HEK293 (cell line): Measurements from ENCODE around the gene JPH2.

ENCODE experiments used
- CTCF ChIA-PET: fragments of 350-600 bp; formaldehyde crosslinking; extraction: SDS; loops from one replicate; lab custom pipeline; 2021; ENCODE audit warnings: antibody characterized with exemption; lab: Yijun Ruan, JAX
- POLR2A ChIA-PET: fragments of 300-600 bp; formaldehyde crosslinking; extraction: SDS; loops from one replicate; lab custom pipeline; 2020; ENCODE audit warnings: antibody characterized with exemption, inconsistent platforms; lab: Yijun Ruan, JAX
- H3K27ac ChIP-seq: fragments of 200-500 bp; sonication (Bioruptor generic); 2 replicates; pipeline ENCODE4 v1.5.1; 2014; ENCODE audit warnings: low read depth, low read length, control low read depth, inconsistent platforms; ENCODE audit errors: extremely low read depth
- H3K36me3 ChIP-seq, 2 experiments: fragments of 200-500 bp in 1 of 2; sonication (Bioruptor generic) in 1 of 2; 1 replicate in 1 of 2; 2 replicates in 1 of 2; pipeline ENCODE4 v1.5.1; 2014 to 2017; ENCODE audit warnings: inconsistent platforms in 2 of 2, low read length in 2 of 2; ENCODE audit not compliant: control insufficient read depth in 2 of 2, insufficient read depth in 1 of 2
- H3K4me1 ChIP-seq: fragments of 200-500 bp; sonication (Bioruptor generic); 2 replicates; pipeline ENCODE4 v1.5.1; 2014; ENCODE audit warnings: mild to moderate bottlenecking, low read length, inconsistent platforms; ENCODE audit not compliant: control insufficient read depth, insufficient read depth
- H3K4me3 ChIP-seq: 2 replicates; pipeline ENCODE4 v1.5.1; 2011; ENCODE audit warnings: low read depth, mild to moderate bottlenecking, control low read depth, low read length, moderate library complexity
- H3K9me3 ChIP-seq: fragments of 200-500 bp; sonication (Bioruptor generic); 2 replicates; pipeline ENCODE4 v1.5.1; 2014; ENCODE audit warnings: low read depth, low read length, inconsistent platforms; ENCODE audit not compliant: control insufficient read depth, insufficient read depth
- HOXD13 ChIP-seq: sonication (generic); formaldehyde crosslinking; IDR thresholded peaks from 2 replicates; pipeline ENCODE4 v1.8.0; 2022; ENCODE audit warnings: missing genetic modification reagents, borderline replicate concordance
- KLF1 ChIP-seq: fragments of 450-650 bp; formaldehyde crosslinking; IDR thresholded peaks from 2 replicates; pipeline ENCODE4 v1.5.1; 2016; ENCODE audit warnings: missing biosample characterization, missing genetic modification characterization
- SCRT1 ChIP-seq: fragments of 450-650 bp; formaldehyde crosslinking; IDR thresholded peaks from 2 replicates; pipeline ENCODE4 v1.5.1; 2016; ENCODE audit warnings: missing biosample characterization, missing genetic modification characterization, borderline replicate concordance
- SCRT2 ChIP-seq: fragments of 450-650 bp; formaldehyde crosslinking; IDR thresholded peaks from 2 replicates; pipeline ENCODE4 v1.5.1; 2016; ENCODE audit warnings: missing biosample characterization, missing genetic modification characterization
- ZBTB7A ChIP-seq: fragments of 450-650 bp; formaldehyde crosslinking; IDR thresholded peaks from 2 replicates; pipeline ENCODE4 v1.5.1; 2016; ENCODE audit warnings: low read depth, missing biosample characterization, missing genetic modification characterization
- ZFP69B ChIP-seq: fragments of 450-650 bp; formaldehyde crosslinking; IDR thresholded peaks from 2 replicates; pipeline ENCODE4 v1.5.1; 2016; ENCODE audit warnings: missing biosample characterization, missing genetic modification characterization
- ZNF132 ChIP-seq: fragments of 450-650 bp; formaldehyde crosslinking; IDR thresholded peaks from 2 replicates; pipeline ENCODE4 v1.5.1; 2017; ENCODE audit warnings: missing biosample characterization, missing genetic modification characterization, borderline replicate concordance
- ZNF140 ChIP-seq: fragments of 450-650 bp; formaldehyde crosslinking; IDR thresholded peaks from 2 replicates; pipeline ENCODE4 v1.5.1; 2016; ENCODE audit warnings: missing biosample characterization, missing genetic modification characterization
- ZNF16 ChIP-seq: fragments of 450-650 bp; formaldehyde crosslinking; IDR thresholded peaks from 2 replicates; pipeline ENCODE4 v1.5.1; 2016; ENCODE audit warnings: low read depth, missing biosample characterization, missing genetic modification characterization
- ZNF214 ChIP-seq: fragments of 450-650 bp; formaldehyde crosslinking; IDR thresholded peaks from 2 replicates; pipeline ENCODE4 v1.5.1; 2017; ENCODE audit warnings: missing biosample characterization, mild to moderate bottlenecking, missing genetic modification characterization, borderline replicate concordance
- ZNF266 ChIP-seq: fragments of 450-650 bp; formaldehyde crosslinking; IDR thresholded peaks from 2 replicates; pipeline ENCODE4 v1.5.1; 2016; ENCODE audit warnings: missing biosample characterization, missing genetic modification characterization, low read depth
- ZNF426 ChIP-seq: fragments of 450-650 bp; formaldehyde crosslinking; IDR thresholded peaks from 2 replicates; pipeline ENCODE4 v1.5.1; 2017; ENCODE audit warnings: missing biosample characterization, missing genetic modification characterization, mild to moderate bottlenecking, inconsistent platforms, moderate library complexity
- ZNF473 ChIP-seq: fragments of 450-650 bp; formaldehyde crosslinking; IDR thresholded peaks from 2 replicates; pipeline ENCODE4 v1.5.1; 2017; ENCODE audit warnings: missing biosample characterization, missing genetic modification characterization
- ZNF521 ChIP-seq: fragments of 450-650 bp; formaldehyde crosslinking; IDR thresholded peaks from 2 replicates; pipeline ENCODE4 v1.5.1; 2017; ENCODE audit warnings: missing biosample characterization, mild to moderate bottlenecking, missing genetic modification characterization
- ZNF548 ChIP-seq: fragments of 450-650 bp; formaldehyde crosslinking; IDR thresholded peaks from 2 replicates; pipeline ENCODE4 v1.5.1; 2016; ENCODE audit warnings: missing biosample characterization, missing genetic modification characterization
- ZNF561 ChIP-seq: fragments of 450-650 bp; IDR thresholded peaks from 2 replicates; pipeline ENCODE4 v1.5.1; 2018; ENCODE audit warnings: missing biosample characterization, missing genetic modification characterization, borderline replicate concordance
- ZNF585B ChIP-seq: fragments of 450-650 bp; formaldehyde crosslinking; IDR thresholded peaks from 2 replicates; pipeline ENCODE4 v1.5.1; 2016; ENCODE audit warnings: missing biosample characterization, missing genetic modification characterization
- ZNF600 ChIP-seq: fragments of 450-650 bp; formaldehyde crosslinking; IDR thresholded peaks from 2 replicates; pipeline ENCODE4 v1.5.1; 2016; ENCODE audit warnings: missing biosample characterization, missing genetic modification characterization
- ZNF610 ChIP-seq: fragments of 450-650 bp; formaldehyde crosslinking; IDR thresholded peaks from 2 replicates; pipeline ENCODE4 v1.5.1; 2016; ENCODE audit warnings: missing biosample characterization, missing genetic modification characterization, borderline replicate concordance
- ZNF704 ChIP-seq: fragments of 450-650 bp; formaldehyde crosslinking; IDR thresholded peaks from 2 replicates; pipeline ENCODE4 v1.5.1; 2016; ENCODE audit warnings: missing biosample characterization, missing genetic modification characterization
- ZNF707 ChIP-seq: fragments of 450-650 bp; formaldehyde crosslinking; IDR thresholded peaks from 2 replicates; pipeline ENCODE4 v1.5.1; 2016; ENCODE audit warnings: missing biosample characterization, missing genetic modification characterization
- ZNF785 ChIP-seq: fragments of 450-650 bp; formaldehyde crosslinking; IDR thresholded peaks from 2 replicates; pipeline ENCODE4 v1.5.1; 2016; ENCODE audit warnings: missing biosample characterization, missing genetic modification characterization
- TF ChIP-seq, protein P1 (sequence below): fragments of 450-650 bp; IDR thresholded peaks from 2 replicates; pipeline ENCODE4 v1.5.1; 2018; ENCODE audit warnings: missing biosample characterization, mild to moderate bottlenecking, missing genetic modification characterization
- TF ChIP-seq, protein P2 (sequence below): fragments of 450-650 bp; formaldehyde crosslinking; IDR thresholded peaks from 2 replicates; pipeline ENCODE4 v1.5.1; 2016; ENCODE audit warnings: missing biosample characterization, missing genetic modification characterization, borderline replicate concordance
- TF ChIP-seq, protein P3 (sequence below): fragments of 450-650 bp; formaldehyde crosslinking; IDR thresholded peaks from 2 replicates; pipeline ENCODE4 v1.5.1; 2016; ENCODE audit warnings: missing biosample characterization, missing genetic modification characterization

JPH2 gene

GRCh38 chr20:44143936-44144335 is 43.1 kb downstream of the JPH2 start:
- H3K4me3 ChIP-seq, result no peak overlapping the region
- TF ChIP-seq ZNF426 (tag by site-specific recombination), result no peak
- peak; percentile 52 for TF ChIP-seq SCRT2 (tag by site-specific recombination)
- TF ChIP-seq, all 188 proteins: peak for 1
- no peaks in the 10 kb centered on the region for H3K4me1 ChIP-seq
- no peaks in the 10 kb centered on the region for H3K36me3 ChIP-seq
- CTCF ChIA-PET, result interaction anchor here (0.7 kb wide), 1 partner anchor 23 kb away, joined by 4 read pairs; no protein-coding TSS in a partner anchor
- POLR2A ChIA-PET, result interaction anchor here (0.6 kb wide), 1 partner anchor 483 kb away, joined by 8 read pairs; no protein-coding TSS in a partner anchor
- H3K27ac ChIP-seq, result no peak overlapping the region
- H3K9me3 ChIP-seq, result no peaks in the 10 kb centered on the region

- Histone ChIP-seq H3K4me1 (no peaks in the 10 kb centered on the region), H3K36me3 (no peaks in the 10 kb centered on the region), H3K9me3 (no peaks in the 10 kb centered on the region), H3K27ac (no peak overlapping the region), H3K4me3 (no peak overlapping the region)
- TF ChIP-seq ZNF561 (tag by site-specific recombination), result no peak
- TF ChIP-seq ZNF785 (tag by site-specific recombination), result no peak
- no peak for TF ChIP-seq ZNF214 (tag by site-specific recombination)
- no peak for TF ChIP-seq KLF1 (tag by site-specific recombination)
- TF ChIP-seq, protein P1, sequence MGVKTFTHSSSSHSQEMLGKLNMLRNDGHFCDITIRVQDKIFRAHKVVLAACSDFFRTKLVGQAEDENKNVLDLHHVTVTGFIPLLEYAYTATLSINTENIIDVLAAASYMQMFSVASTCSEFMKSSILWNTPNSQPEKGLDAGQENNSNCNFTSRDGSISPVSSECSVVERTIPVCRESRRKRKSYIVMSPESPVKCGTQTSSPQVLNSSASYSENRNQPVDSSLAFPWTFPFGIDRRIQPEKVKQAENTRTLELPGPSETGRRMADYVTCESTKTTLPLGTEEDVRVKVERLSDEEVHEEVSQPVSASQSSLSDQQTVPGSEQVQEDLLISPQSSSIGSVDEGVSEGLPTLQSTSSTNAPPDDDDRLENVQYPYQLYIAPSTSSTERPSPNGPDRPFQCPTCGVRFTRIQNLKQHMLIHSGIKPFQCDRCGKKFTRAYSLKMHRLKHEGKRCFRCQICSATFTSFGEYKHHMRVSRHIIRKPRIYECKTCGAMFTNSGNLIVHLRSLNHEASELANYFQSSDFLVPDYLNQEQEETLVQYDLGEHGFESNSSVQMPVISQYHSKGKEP, result no peak
- TF ChIP-seq SCRT1 (tag by site-specific recombination), result no peak
- ChIA-PET CTCF (interaction anchor here (1.4 kb wide), 1 partner anchor 27 kb away, joined by 5 read pairs; no protein-coding TSS in a partner anchor), POLR2A (no interaction called here)
Observed at GRCh38 chr20:44142413-44142812, 44.6 kb downstream of the JPH2 start.

DNA sequence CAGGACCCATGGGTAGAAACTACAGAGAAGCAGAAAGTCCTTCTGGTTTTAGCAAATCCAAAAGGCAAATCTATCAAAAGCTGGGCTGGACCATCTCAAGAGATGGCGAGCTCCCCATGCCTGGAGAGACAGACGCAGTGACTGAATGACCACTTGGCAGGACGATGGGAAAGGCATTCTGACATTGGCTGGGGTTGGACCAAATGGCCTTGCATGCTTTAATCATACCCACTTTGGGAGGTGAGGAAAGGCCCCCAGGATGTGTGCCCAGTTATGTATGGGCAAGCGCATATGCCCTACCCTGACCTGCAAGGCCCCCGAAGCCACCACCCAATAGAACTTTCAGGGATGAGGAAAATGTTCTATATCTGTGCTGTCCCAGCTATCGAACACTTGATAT is 45.1 kb downstream of the JPH2 start:
- Histone ChIP-seq H3K4me1 (no peaks in the 10 kb centered on the region), H3K36me3 (no peaks in the 10 kb centered on the region), H3K27ac (no peak overlapping the region), H3K4me3 (no peak overlapping the region), H3K9me3 (no peaks in the 10 kb centered on the region)
- TF ChIP-seq ZNF704 (tag by site-specific recombination) (no peak), ZBTB7A (tag by site-specific recombination) (no peak), ZNF600 (no peak), ZNF266 (tag by site-specific recombination) (no peak), HOXD13 (CRISPR knock-in tag) (no peak), ZNF521 (tag by site-specific recombination) (no peak), ZNF585B (no peak), ZFP69B (no peak), ZNF548 (tag by site-specific recombination) (no peak), ZNF140 (no peak), ZNF16 (no peak), ZNF707 (no peak), ZNF610 (tag by site-specific recombination) (no peak), ZNF132 (tag by site-specific recombination) (no peak), ZNF473 (tag by site-specific recombination) (no peak)
- TF ChIP-seq, protein P2, sequence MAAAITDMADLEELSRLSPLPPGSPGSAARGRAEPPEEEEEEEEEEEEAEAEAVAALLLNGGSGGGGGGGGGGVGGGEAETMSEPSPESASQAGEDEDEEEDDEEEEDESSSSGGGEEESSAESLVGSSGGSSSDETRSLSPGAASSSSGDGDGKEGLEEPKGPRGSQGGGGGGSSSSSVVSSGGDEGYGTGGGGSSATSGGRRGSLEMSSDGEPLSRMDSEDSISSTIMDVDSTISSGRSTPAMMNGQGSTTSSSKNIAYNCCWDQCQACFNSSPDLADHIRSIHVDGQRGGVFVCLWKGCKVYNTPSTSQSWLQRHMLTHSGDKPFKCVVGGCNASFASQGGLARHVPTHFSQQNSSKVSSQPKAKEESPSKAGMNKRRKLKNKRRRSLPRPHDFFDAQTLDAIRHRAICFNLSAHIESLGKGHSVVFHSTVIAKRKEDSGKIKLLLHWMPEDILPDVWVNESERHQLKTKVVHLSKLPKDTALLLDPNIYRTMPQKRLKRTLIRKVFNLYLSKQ (tag by site-specific recombination), result no peak
- TF ChIP-seq, protein P3, sequence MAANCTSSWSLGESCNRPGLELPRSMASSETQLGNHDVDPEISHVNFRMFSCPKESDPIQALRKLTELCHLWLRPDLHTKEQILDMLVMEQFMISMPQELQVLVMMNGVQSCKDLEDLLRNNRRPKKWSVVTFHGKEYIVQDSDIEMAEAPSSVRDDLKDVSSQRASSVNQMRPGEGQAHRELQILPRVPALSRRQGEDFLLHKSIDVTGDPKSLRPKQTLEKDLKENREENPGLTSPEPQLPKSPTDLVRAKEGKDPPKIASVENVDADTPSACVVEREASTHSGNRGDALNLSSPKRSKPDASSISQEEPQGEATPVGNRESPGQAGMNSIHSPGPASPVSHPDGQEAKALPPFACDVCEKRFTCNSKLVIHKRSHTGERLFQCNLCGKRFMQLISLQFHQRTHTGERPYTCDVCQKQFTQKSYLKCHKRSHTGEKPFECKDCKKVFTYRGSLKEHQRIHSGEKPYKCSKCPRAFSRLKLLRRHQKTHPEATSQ, result no peak
- ChIA-PET CTCF (interaction anchor here (0.8 to 1.4 kb wide), 2 partner anchors 27 to 48 kb away, joined by 3 to 5 read pairs; no protein-coding TSS in a partner anchor), POLR2A (no interaction called here)
